Keratinocyte (primary cell): ENCODE results near the gene UXS1. TPM values are rescaled to one million over a fixed set of nuclear protein-coding genes. Genes with fewer than 3 reads are reported as not detected.

Source experiments
- DNase-seq: peaks from one replicate; pipeline ENCODE4 v3.0.0-alpha.2; 2011; ENCODE audit warnings: low read depth, missing footprints, low spot score
- FAIRE-seq: peaks from 2 replicates; lab custom pipeline; 2011; peaks lifted over from hg19 to GRCh38; lab: Jason Lieb, UNC
- H2AFZ ChIP-seq: 2 replicates; pipeline ENCODE4 v1.6.0; 2012; ENCODE audit warnings: low read length, control low read depth, inconsistent platforms; ENCODE audit not compliant: control insufficient read depth
- H3K27ac ChIP-seq: 2 replicates; pipeline ENCODE4 v1.5.1; 2011; ENCODE audit warnings: low read length; ENCODE audit not compliant: control insufficient read depth, insufficient read depth
- H3K27me3 ChIP-seq: 3 replicates; pipeline ENCODE4 v1.6.0; 2011; ENCODE audit warnings: low read length; ENCODE audit not compliant: control insufficient read depth, insufficient read depth; ENCODE audit errors: extremely low read depth
- H3K36me3 ChIP-seq, 2 experiments: 2 replicates in 1 of 2; 3 replicates in 1 of 2; pipeline ENCODE4 v1.5.1; 2011; ENCODE audit warnings: low read length in 2 of 2, mild to moderate bottlenecking in 1 of 2; ENCODE audit not compliant: control insufficient read depth in 2 of 2, insufficient read depth in 2 of 2; ENCODE audit errors: extremely low read depth in 1 of 2
- H3K4me1 ChIP-seq: 3 replicates; pipeline ENCODE4 v1.5.1; 2011; ENCODE audit warnings: low read length; ENCODE audit not compliant: control insufficient read depth, insufficient read depth; ENCODE audit errors: extremely low read depth
- H3K4me2 ChIP-seq: 3 replicates; pipeline ENCODE4 v1.6.0; 2011; ENCODE audit warnings: low read depth, low read length; ENCODE audit not compliant: control insufficient read depth, insufficient read depth; ENCODE audit errors: extremely low read depth
- H3K4me3 ChIP-seq, 3 experiments: fragments of 200-600 bp in 1 of 3; sonication (generic) in 1 of 3; 2 replicates in 2 of 3; 3 replicates in 1 of 3; pipeline ENCODE4 v1.5.1; 2011 to 2016; ENCODE audit warnings: low read length in 3 of 3, mild to moderate bottlenecking in 3 of 3, control low read depth in 2 of 3, inconsistent platforms in 1 of 3, low read depth in 1 of 3, mixed read lengths in 1 of 3, mixed run types in 1 of 3, moderate library complexity in 1 of 3; ENCODE audit not compliant: control insufficient read depth in 2 of 3, insufficient read depth in 2 of 3; ENCODE audit errors: extremely low read depth in 1 of 3
- H3K79me2 ChIP-seq: 2 replicates; pipeline ENCODE4 v1.6.0; 2012; ENCODE audit warnings: low read length; ENCODE audit not compliant: control insufficient read depth, insufficient read depth
- H3K9ac ChIP-seq: 3 replicates; pipeline ENCODE4 v1.6.0; 2011; ENCODE audit warnings: low read length; ENCODE audit not compliant: control insufficient read depth, insufficient read depth; ENCODE audit errors: extremely low read depth
- H3K9me1 ChIP-seq: 3 replicates; pipeline ENCODE4 v1.6.0; 2011; ENCODE audit warnings: low read length; ENCODE audit not compliant: control insufficient read depth, insufficient read depth; ENCODE audit errors: extremely low read depth
- H3K9me3 ChIP-seq: 2 replicates; pipeline ENCODE4 v1.5.1; 2012; ENCODE audit warnings: low read depth, low read length; ENCODE audit not compliant: control insufficient read depth
- H4K20me1 ChIP-seq: 3 replicates; pipeline ENCODE4 v1.6.0; 2011; ENCODE audit warnings: low read length; ENCODE audit not compliant: control insufficient read depth, insufficient read depth; ENCODE audit errors: extremely low read depth
- EZH2 ChIP-seq: IDR thresholded peaks from one replicate; pipeline ENCODE4 v1.6.1; 2012; ENCODE audit warnings: inconsistent platforms, mild to moderate bottlenecking, low read length, moderate library complexity
- dilution Hi-C: fragments of 300-500 bp; cut with MboI; formaldehyde crosslinking; loops from one replicate; pipeline ENCODE4 v1.7.0; 2020; ENCODE audit warnings: low sequenced_read_pairs; ENCODE audit not compliant: extremely low pct_ligation_motif_present
- polyA plus RNA-seq, 5 experiments: library from polyadenylated mRNA; depleted of rRNA in 3 of 5; stranded (reverse) in 3 of 5; stranded (forward) in 1 of 5; unstranded in 1 of 5; fragments of >200 nt; gene quantifications; 1 replicate in 1 of 5; 2 replicates in 3 of 5; 3 replicates in 1 of 5; pipeline versions ENCODE4 v1.2.1 to v1.2.3, GENCODE V29; 2011 to 2012; ENCODE audit warnings: missing spikeins in 2 of 5, low read depth in 1 of 5, low replicate concordance in 1 of 5
- TF ChIP-seq, protein P1 (sequence below), 3 experiments: IDR thresholded peaks in 1 of 3; conservative IDR thresholded peaks in 1 of 3; optimal IDR thresholded peaks in 1 of 3; 2 replicates in 2 of 3; 3 replicates in 1 of 3; pipeline versions ENCODE3 to v1.5.1; 2011; ENCODE audit warnings: low read length in 3 of 3, mild to moderate bottlenecking in 3 of 3, moderate library complexity in 2 of 3, control low read depth in 1 of 3, inconsistent platforms in 1 of 3; ENCODE audit not compliant: insufficient read depth in 2 of 3; ENCODE audit errors: extremely low read depth in 1 of 3

UXS1 gene
- polyA plus RNA-seq, 1 donor (not counting 4 experiments of a cell fraction or from before 2014, with no cell fraction given), result 43.5 TPM

GRCh38 chr2:106158131-106158530, 36.0 kb downstream of the UXS1 start:
- H3K27me3 ChIP-seq, result no peaks in the 10 kb centered on the region
- no peak overlapping the region for H3K9ac ChIP-seq
- H3K4me1 ChIP-seq, result no peaks in the 10 kb centered on the region
- no peaks in the 10 kb centered on the region for H4K20me1 ChIP-seq
- DNase-seq (no peak), FAIRE-seq (no peak)
- dilution Hi-C loops, result no loop called here
- H3K27ac ChIP-seq, result no peak overlapping the region
- H3K4me3 ChIP-seq, result no peak overlapping the region
- H3K9me1 ChIP-seq, result no peaks in the 10 kb centered on the region
- no peaks in the 10 kb centered on the region for H3K9me3 ChIP-seq
- TF ChIP-seq, protein P1, sequence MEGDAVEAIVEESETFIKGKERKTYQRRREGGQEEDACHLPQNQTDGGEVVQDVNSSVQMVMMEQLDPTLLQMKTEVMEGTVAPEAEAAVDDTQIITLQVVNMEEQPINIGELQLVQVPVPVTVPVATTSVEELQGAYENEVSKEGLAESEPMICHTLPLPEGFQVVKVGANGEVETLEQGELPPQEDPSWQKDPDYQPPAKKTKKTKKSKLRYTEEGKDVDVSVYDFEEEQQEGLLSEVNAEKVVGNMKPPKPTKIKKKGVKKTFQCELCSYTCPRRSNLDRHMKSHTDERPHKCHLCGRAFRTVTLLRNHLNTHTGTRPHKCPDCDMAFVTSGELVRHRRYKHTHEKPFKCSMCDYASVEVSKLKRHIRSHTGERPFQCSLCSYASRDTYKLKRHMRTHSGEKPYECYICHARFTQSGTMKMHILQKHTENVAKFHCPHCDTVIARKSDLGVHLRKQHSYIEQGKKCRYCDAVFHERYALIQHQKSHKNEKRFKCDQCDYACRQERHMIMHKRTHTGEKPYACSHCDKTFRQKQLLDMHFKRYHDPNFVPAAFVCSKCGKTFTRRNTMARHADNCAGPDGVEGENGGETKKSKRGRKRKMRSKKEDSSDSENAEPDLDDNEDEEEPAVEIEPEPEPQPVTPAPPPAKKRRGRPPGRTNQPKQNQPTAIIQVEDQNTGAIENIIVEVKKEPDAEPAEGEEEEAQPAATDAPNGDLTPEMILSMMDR (optimal IDR thresholded peaks at IDR 0.05 in 1 of 3, IDR thresholded peaks at IDR 0.05 in 1 of 3, conservative IDR thresholded peaks at IDR 0.05 in 1 of 3; ENCODE audit: extremely low read depth in 1 of 3, insufficient read depth in 2 of 3, low read length in 3 of 3), result no peak
- no peak overlapping the region for H2AFZ ChIP-seq
- H3K4me2 ChIP-seq, result no peak overlapping the region
- no peaks in the 10 kb centered on the region for H3K79me2 ChIP-seq
- H3K36me3 ChIP-seq, result peaks cover 2 to 11% of the 10 kb centered on the region in 2 experiments

- TF ChIP-seq, protein P1 (optimal IDR thresholded peaks at IDR 0.05 in 1 of 3, IDR thresholded peaks at IDR 0.05 in 1 of 3, conservative IDR thresholded peaks at IDR 0.05 in 1 of 3; ENCODE audit: extremely low read depth in 1 of 3, insufficient read depth in 2 of 3, low read length in 3 of 3), result no peak
- no peak for TF ChIP-seq EZH2
- no peak for FAIRE-seq
- H3K27ac ChIP-seq, result no peak overlapping the region
These were observed 36.7 kb downstream of the UXS1 start for GRCh38 chr2:106157416-106157815.

More at GRCh38 chr2:106157416-106157815, 36.7 kb downstream of the UXS1 start:
- no peaks in the 10 kb centered on the region for H3K79me2 ChIP-seq
- DNase-seq, result peak; percentile 23
- H3K27me3 ChIP-seq, result no peaks in the 10 kb centered on the region
- H3K9ac ChIP-seq, result no peak overlapping the region
- no peaks in the 10 kb centered on the region for H3K4me1 ChIP-seq
- H3K9me3 ChIP-seq, result no peaks in the 10 kb centered on the region
- no peak overlapping the region for H3K4me2 ChIP-seq
- dilution Hi-C loops, result no loop called here
- no peaks in the 10 kb centered on the region for H4K20me1 ChIP-seq
- H3K4me3 ChIP-seq, result no peak overlapping the region
- peaks cover 2 to 9% of the 10 kb centered on the region in 2 experiments for H3K36me3 ChIP-seq
- no peaks in the 10 kb centered on the region for H3K9me1 ChIP-seq
- H2AFZ ChIP-seq, result no peak overlapping the region
